NCI-H1694 (cell line): ENCODE results near the gene OCIAD2.
"Not testable (repeated sequence)": the region's sequence is repeated elsewhere in the genome, so short reads cannot be mapped to it uniquely, and the experiment has no call there.

Source experiments
- DNase-seq: peaks from one replicate; lab custom pipeline; 2025; lab: John Stamatoyannopoulos, UW

OCIAD2 gene

DNA sequence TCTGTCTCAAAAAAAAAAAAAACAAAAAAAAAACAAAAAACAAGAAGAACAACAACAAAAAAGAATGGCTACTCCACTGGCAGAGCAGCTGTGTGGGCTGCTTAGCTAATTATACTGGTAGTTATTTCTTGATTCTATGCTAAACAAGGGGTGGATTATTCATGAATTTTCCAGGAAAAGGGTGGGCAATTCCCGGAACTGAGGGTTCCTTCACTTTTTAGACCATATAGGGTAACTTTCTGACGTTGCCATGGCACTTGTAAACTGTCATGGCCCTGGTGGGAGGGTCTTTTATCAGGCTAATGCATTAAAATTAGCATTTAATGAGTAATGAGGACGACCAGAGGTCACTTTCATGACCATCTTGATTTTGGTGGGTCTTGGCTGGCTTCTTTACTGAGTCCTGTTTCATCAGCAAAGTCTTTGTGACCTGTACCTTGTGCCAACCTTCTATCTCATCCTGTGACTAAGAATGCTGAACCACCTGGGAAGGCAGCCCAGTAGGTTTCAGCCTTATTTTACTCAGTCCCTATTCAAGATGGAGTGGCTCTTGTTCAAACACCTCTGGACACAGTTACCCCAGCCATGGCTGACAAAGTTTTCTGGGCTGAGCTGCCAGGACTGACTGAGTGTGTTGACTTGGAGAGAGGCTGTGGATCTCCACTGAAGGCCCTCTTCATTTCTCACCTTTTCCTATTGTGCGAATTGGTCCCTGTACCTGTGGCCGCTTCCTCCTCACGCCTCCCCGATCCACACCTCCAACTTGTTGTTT lies 1.3 kb upstream of the OCIAD2 start:
- DNase-seq, result no peak

DNA sequence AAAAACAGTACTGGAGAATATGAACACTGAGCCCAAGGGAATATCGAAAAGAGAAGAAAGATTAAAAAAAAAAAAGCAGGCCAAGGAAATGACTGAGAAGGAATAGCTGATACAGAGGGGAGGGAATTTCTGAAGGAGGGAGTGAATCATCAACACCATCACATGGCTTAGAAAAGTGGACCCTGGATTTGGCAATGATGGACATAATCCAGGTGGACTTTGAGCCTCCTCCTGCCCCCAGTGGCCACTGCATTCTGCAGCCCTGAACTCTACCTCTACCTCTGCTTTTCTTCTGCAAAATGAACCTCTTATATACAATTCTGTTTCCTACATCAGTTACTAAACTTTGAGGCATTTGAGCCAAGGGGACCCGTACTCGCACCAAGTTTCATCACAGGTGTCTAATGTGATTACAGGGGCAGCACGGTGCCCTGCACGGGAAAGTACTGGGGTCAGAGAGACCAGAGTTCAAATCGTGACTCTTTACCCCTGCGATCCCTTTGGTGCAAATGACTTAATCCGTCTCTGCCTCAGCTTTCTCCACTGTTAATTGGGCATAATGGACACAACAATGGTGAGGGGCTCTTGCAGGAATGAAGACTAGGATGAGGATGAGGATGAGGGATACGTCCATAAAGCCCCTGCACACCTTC lies 1.1 kb downstream of the OCIAD2 start:
- DNase-seq, result no peak

DNA sequence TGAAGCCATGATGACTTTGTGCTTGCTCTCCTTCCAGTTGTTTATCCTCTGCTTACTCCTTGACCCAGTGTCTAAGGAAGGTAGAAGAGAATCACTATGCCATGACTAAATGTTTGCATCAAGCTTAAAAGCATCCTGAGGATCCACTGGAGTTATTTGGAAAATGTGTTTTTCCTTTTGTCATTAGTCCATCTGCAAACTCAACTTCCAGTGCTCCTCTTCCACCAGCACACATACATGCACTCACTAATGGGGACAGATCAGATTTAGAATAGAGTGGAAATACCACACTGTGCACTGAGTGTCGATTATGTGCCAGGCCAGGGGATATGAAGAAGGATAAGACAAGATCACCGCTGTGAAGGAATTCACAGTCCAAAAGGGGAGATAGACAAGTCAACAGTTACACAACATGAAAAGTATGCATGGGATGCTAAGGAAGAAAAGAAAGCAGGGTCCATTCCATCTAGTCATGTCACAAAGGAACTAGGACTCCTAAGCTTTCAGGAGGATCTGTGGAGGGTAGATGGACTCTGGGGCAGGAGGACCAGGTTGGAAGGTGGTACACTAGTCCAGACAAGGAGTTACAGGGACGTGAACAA lies 1.9 kb downstream of the OCIAD2 start:
- no peak for DNase-seq

DNA sequence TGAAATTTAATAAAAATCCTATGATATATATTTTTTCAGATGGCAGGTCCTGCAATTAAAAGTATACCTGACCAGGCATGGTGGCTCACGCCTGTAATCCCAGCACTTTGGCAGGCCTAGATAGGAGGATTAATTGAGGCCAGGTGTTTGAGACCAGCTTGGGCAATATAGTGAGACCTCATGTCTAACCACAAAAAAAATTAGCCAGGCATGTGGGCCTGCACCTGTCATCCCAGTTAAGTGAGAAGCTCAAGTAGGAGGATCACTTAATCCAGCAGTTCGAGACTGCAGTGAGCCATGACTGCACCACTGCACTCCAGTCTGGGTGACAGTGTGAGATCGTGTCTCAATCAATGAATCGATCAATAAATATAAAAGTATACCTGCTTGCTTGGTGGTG lies 2.5 kb downstream of the OCIAD2 start:
- DNase-seq, result no peak

DNA sequence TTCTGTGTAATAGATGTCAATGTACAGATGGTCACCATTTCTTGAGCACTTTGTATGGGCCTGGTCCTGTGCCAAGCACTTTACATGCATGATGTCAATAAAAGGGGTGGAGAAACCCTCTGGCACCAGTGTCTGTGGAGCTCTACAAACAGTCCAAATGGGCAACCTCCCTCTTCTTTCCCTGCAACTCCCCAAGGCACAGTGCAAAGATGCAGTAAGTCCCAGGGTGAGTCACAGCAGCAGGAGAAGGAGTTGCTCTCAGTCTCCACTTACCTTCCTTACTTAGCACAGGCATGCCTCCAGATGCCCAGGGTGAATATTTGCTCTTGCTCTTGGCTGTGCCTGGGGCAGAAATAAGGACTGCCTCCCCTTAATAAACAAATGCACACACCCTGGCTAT lies 4.3 kb downstream of the OCIAD2 start:
- DNase-seq, result no peak

DNA sequence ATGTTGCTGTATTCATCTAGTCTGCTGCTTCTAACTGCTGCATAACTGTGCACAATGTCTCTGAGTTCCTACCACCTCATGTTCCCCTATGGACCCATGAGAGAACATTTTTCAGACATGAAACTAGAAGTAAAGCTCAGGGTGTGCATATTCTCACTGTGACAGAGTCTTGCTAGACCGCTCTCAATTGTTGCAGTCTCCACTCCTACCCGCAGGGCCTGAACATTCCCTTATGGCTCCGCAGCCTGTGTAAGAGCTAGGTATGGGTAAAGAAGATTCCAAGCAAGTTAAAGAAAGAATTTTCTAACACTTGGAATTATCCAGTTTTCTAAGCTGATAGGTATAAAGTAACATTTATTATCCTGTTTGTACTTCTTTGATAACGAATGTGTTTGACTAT lies 5.4 kb downstream of the OCIAD2 start:
- no peak for DNase-seq

DNA sequence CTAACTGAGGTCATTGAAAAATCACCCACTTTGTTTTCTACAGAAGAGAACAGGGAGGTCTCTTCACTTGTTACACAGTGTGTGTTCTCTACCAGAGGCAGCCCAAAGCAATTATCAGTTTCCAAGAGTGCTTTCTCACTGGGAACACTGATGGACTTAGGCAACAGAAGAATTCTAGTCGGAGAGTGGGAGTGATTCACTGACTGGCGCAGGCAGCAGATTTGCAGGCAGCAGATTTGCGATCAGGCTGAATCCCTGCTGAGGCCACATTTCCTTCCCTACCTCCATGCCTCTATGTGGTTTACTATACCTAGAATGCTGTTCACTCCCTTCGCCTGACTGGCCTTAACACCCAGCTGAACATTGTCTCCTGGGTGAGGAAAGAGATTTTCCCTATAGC lies 6.6 kb downstream of the OCIAD2 start:
- DNase-seq, result no peak

DNA sequence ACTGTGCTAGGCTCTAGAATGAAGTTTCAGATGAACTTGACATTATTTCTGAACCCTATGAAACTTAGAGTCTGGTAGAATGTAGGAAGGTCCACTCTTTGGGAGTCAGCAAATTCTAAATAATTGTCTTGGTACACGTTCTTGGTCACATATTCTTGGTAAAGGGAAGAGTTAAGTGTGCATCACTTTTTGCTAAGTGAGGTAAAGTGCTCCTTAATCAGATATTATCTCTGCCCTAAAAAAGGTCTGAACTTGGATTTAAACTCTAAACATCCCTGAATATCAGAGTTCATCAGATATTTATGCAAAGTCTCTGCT lies 7.2 kb downstream of the OCIAD2 start:
- DNase-seq, result no peak

DNA sequence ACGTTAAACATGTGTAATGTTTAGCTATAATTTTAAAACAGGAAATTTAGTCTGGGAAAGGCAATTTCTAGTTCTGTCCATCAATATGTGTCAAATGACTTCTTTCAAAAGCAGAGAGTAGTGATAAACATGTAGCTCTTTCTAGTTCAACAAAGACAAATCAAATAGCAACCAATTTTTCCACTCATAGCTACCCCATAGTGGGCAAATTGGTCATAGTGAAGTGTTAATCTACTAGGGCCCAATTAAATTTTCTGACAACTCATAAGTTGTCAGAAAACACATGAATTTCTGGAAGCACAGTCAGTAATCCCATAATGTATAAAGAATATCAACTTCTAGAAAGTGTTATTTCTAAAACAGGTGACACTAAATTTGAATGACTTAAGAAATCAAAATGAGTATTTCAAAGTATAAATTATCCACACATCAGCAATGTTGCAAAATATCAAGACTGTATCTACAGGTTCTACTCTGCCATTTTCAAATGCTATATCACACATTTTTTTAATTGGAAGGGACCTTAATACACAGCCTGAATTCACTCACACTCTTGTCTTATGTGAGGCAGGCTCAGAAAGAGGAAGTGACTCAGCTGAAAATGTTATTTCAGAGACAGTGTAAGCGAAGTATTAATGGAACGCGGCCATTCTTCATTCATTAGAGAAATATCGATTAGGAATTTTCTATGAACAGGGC lies 7.7 kb downstream of the OCIAD2 start:
- DNase-seq, result no peak

DNA sequence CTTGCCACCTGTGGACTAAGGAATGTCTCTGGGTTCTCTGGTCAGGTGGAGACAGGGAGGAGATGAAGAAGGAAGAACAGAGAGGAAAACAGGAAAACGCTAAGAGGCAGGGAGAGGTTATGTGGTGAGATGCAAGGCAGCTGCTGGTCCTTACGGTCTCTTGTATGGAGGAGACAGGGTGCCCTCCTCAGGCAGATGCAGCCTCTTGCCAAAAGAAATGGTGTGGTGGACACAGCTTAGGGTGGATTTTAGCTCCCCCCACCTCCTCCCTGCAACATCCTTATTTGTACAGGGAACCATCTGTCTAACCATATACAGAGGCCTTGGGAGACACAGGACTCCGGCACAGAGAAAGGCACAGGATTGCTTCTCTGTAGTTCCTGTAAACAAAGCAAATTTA lies 9.7 kb downstream of the OCIAD2 start:
- no peak for DNase-seq

DNA sequence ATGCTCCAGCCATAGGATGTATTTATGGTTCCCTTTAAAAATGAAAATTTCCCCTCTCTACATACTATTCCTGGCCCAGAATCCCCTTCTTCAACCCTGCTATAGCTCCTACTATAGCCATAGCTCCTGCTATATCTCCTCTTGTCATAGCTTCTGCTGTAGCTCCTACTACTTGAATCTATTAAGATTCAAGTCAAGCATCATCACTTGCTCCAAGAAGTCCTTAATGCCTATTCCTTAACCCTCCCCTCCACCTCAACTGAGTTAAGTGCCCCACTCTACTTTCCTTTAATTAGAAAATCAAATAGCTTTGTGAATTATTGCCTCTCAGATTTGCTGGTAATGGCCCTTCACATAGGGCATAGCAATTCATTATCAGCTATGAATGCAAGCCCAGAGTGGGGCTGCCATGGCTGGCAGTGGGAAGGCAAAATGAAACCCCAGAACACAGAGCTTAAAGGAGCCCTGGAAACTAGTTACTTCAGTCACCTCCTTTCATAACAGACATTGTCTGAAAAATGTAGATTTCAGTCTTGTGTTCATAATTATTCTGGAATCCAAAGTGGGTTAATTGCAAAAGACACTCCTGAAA lies 15.4 kb downstream of the OCIAD2 start:
- no peak for DNase-seq

DNA sequence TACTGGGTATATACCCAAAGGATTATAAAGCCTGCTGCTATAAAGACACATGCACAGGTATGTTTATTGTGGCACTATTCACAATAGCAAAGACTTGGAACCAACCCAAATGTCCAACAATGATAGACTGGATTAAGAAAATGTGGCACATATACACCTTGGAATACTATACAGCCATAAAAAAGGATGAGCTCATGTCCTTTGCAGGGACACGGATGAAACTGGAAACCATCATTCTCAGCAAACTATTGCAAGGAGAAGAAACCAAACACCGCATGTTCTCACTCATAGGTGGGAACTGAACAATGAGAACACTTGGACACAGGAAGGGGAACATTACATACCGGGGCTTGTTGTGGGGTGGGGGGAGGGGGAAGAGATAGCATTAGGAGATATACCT lies 16.8 kb downstream of the OCIAD2 start:
- not testable (repeated sequence) for DNase-seq

DNA sequence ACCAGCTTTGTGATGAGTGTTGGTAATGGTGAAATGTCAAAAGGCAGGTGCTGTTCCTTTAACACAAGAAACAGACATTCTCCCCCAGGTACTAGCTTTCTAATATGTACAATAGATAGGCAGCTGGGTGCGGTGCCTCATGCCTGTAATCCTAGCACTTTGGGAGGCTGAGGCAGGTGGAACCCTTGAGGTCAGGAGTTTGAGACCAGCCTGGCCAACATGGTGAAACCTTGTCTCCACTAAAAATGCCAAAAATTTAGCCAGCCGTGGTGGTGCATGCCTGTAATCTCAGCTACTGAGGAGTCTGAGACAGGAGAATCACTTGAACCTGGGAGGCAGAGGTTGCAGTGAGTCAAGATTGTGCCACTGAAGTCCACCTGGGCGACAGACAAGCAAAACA lies 24.9 kb downstream of the OCIAD2 start:
- DNase-seq, result not testable (repeated sequence)

DNA sequence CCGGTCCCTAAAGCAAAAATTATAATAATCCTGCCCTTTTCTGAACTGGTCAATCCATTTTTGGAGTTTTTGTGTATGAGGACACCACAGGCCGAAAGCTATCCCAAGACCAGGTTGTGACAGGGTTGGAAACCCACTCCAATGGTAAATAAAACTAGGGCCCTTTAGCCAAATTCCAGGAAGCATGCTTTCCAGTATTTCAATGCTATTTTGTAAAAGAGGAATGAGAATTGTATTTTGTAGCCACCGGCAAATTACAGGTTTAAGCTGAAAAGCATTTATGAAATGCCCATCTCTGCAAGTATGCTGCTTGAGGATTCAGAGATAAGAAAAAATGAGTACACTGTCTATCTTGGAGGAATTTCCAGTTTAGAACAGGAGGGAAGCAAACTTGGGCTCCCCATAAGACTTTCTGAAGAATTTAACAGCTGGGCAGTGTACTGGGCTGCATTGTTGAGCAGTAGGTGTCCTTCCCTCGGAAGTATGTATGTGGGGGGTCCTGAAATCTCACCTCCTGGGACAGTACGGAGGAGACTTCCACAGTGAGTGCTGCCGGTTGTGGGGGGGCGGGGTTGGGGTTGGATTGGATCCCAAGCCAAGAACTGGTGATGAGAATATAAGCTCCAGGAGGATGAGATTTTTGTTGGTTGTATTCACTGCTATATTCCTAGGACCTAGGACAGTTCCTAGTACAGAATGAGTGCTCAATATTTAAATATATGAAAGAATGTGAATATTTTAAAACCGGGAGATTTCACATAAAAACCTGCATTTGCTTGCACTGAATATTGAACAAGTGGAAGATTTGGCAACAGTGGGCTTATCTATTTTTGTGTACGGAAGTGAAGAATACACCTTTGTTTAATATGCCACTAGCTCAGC lies 26.8 kb downstream of the OCIAD2 start:
- no peak for DNase-seq

DNA sequence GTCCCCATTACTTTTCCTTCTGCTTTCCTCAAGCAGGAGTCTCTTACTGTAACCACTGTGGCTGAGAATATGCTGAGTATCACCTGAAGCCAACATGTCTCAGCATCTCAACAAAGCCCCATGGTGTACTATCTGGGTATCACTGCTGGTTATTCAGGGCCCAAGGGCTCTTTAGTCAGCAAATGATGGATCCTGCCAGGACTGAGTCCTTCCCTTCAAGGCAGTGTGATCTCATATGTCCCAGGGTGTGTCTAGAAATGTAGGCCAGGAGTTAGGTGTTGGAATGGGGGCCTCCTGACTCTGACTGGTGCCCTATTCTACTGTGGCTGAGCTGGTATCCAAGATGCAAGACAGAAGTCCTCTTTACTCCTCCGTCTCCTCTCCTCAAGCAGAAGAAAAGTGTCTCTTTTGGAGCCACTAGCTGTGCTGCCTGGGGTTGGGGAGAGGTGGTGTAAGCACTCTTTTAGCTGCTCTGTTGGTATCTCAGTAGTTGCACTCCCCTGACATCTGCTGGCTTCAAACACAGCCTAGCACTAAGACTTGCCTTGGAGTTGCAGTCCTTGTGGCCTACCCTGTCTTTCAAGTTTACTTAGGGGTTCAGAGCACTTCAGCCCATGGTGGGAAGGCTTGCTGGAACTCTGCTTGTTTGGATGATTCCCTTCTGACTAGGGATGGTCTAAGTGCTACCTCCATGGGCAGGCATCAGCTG lies 28.6 kb downstream of the OCIAD2 start:
- no peak for DNase-seq

DNA sequence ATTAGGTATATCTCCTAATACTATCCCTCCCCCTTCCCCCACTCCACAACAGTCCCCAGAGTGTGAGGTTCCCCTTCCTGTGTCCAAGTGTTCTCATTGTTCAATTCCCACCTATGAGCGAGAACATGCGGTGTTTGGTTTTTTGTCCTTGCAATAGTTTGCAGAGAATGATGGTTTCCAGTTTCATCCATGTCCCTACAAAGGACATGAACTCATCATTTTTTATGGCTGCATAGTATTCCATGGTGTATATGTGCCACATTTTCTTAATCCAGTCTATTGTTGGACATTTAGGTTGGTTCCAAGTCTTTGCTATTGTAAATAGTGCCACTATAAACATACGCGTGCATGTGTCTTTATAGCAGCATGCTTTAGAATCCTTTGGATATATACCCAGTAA lies 41.9 kb downstream of the OCIAD2 start:
- not testable (repeated sequence) for DNase-seq

DNA sequence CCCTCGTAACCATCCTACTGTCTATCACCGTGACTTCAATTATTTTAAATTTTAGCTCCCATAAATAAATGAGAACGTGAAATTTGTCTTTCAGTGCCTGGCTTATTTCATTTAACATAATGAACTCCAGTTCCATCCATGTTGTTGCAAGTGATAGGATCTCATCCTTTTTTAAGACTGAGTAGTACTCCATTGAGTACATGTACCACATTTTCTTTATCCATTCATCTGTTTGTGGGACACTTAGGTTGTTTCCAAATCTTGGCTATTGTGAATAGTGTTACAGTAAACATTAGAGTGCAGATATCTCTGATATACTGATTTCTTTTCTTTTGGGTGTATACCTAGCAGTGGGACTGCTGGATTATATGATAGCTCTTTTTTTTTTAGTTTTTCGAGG lies 42.8 kb downstream of the OCIAD2 start:
- no peak for DNase-seq

DNA sequence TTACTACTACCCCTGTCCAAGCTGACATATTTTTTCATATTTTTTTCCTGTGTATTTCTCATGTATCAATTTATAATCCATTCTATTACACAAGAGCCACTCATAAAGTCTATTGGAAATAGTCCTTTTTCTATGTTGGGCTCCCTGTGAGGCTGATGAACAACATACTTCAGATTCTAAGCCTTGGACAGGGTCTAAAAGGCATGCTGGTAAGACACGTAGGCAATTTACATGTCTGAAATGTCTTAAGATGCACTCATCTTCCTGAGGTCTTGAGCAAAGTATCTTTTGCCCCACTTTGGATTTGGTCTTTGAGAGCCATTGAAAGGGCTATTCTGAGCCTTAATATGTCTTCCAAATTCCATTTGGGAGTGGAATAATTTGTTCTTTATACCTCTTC lies 43.9 kb downstream of the OCIAD2 start:
- DNase-seq, result no peak

DNA sequence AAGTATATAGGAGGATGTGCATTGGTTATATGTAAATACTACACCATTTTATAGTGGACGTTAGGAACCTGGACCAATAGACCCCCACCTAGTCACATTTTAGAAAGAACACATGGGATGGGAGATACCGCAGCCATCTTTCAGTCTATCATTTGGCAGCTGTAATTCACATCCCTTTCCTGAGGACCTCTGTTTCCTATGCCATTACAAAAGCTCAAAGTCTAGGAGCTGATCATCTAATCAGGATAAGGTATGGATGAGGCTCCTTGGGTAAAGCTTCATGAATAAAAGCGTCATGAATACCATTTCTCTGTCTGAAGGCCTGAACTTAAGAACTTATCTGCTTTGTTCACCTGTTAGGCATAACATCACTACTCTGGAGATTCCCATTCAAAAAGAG lies 44.5 kb downstream of the OCIAD2 start:
- no peak for DNase-seq

DNA sequence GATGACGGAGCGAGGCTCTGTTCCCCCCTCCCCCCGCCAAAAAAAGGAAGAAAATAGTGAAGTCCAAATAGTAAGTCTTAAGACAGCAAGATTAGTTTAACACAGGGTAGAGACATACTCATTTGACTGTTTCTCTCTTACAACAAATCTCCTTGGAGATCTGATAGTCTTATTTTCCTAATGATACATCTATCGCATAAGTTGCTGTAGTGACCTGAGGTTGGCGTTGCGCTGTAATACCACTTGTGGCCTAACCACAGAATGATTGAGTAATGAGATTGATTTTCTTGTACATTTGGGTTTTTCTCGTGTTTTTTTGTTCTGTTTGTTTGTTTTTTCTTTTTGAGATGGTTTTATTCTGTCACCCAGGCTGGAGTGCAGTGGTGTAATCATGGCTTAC lies 48.4 kb downstream of the OCIAD2 start:
- DNase-seq, result no peak

DNA sequence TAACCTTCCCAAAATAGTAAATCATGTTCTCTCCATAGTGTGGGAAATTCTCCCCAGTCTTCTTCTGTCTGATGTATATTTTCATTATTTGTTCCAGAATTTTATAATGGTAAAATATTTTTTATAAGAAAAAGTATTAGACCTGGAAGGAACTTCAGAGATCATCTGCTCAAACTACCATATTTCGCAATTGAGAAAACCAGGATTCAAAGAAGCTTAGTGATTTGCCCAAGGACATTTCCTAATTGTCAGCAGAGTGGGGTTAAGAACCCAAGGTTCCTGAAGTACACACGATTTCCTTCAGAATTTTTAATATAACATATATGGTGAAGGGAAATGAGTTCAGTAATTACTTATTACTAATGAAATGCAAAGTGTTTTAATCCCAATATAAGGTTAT lies 51.6 kb downstream of the OCIAD2 start:
- no peak for DNase-seq
